ENCODE results near the gene NMD3.

GRCh38 chr3:161212171-161212771, 8.8 kb upstream of the NMD3 start:
- TF ChIP-seq POLR2A (IDR thresholded peaks at IDR 0.05; ENCODE audit: low read length) (no peak), GATA1 (IDR thresholded peaks at IDR 0.05; ENCODE audit: low read depth, low read length) (no peak)
